CD4-positive, alpha-beta memory T cell (primary cell): ENCODE results near the gene IFIT2. TPM values are rescaled to one million over a fixed set of nuclear protein-coding genes. Genes with fewer than 3 reads are reported as not detected.
"Not testable (repeated sequence)": the region's sequence is repeated elsewhere in the genome, so short reads cannot be mapped to it uniquely, and the experiment has no call there.

Experiments
- CTCF ChIA-PET: fragments of 350-600 bp; sonication (Branson Sonifier 250); formaldehyde crosslinking; loops from one replicate; lab custom pipeline; 2021; ENCODE audit warnings: inconsistent platforms; ENCODE audit not compliant: partially characterized antibody; lab: Charles Lee
- POLR2A ChIA-PET: fragments of 350-600 bp; sonication (Branson Sonifier 250); formaldehyde crosslinking; loops from one replicate; lab custom pipeline; 2021; ENCODE audit not compliant: partially characterized antibody; lab: Charles Lee
- DNase-seq, 5 donors: peaks; one replicate each; pipeline versions ENCODE4 v3.0.0 to v3.0.0-alpha.2; 2020 to 2022; ENCODE audit warnings: mixed read lengths in 1 of 5
- H3K27ac ChIP-seq: one replicate; pipeline ENCODE4 v1.7.0; 2013; ENCODE audit warnings: low read depth, low read length
- H3K27me3 ChIP-seq: 2 replicates; pipeline ENCODE4 v1.7.0; 2013; ENCODE audit warnings: mild to moderate bottlenecking, low read length, moderate library complexity; ENCODE audit not compliant: insufficient read depth
- H3K36me3 ChIP-seq: 2 replicates; pipeline ENCODE4 v1.7.0; 2013; ENCODE audit warnings: mild to moderate bottlenecking, low read length, moderate library complexity; ENCODE audit not compliant: insufficient read depth
- H3K4me1 ChIP-seq: 2 replicates; pipeline ENCODE4 v1.7.0; 2013; ENCODE audit warnings: mild to moderate bottlenecking, low read length, moderate library complexity; ENCODE audit not compliant: insufficient read depth
- H3K4me3 ChIP-seq, 2 donors: one replicate each; pipeline ENCODE4 v1.7.0; 2013; ENCODE audit warnings: low read length in 2 of 2, mild to moderate bottlenecking in 1 of 2
- H3K9me3 ChIP-seq, 2 donors: one replicate each; pipeline ENCODE4 v1.7.0; 2013; ENCODE audit warnings: low read length in 2 of 2, control low read depth in 1 of 2; ENCODE audit not compliant: control insufficient read depth in 1 of 2
- H3K27ac Mint-ChIP-seq, 7 donors: one replicate each; pipeline ENCODE4 v1.8.0; 2020 to 2021; ENCODE audit warnings: mixed read lengths in 7 of 7, mild to moderate bottlenecking in 6 of 7, inconsistent platforms in 3 of 7, moderate library complexity in 3 of 7
- H3K27me3 Mint-ChIP-seq, 2 donors: one replicate each; pipeline ENCODE4 v1.8.0; 2020 to 2021; ENCODE audit warnings: mixed read lengths in 2 of 2
- H3K36me3 Mint-ChIP-seq, 2 donors: one replicate each; pipeline ENCODE4 v1.8.0; 2020 to 2021; ENCODE audit warnings: mixed read lengths in 2 of 2, inconsistent platforms in 1 of 2, mild to moderate bottlenecking in 1 of 2
- H3K4me1 Mint-ChIP-seq, 4 donors: one replicate each; pipeline ENCODE4 v1.8.0; 2020 to 2021; ENCODE audit warnings: mixed read lengths in 4 of 4, mild to moderate bottlenecking in 1 of 4
- H3K4me3 Mint-ChIP-seq, 8 donors: one replicate each; pipeline ENCODE4 v1.8.0; 2020 to 2021; ENCODE audit warnings: mixed read lengths in 8 of 8, mild to moderate bottlenecking in 7 of 8, moderate library complexity in 6 of 8, inconsistent platforms in 3 of 8
- H3K9me3 Mint-ChIP-seq, 8 donors: one replicate each; pipeline ENCODE4 v1.8.0; 2020 to 2021; ENCODE audit warnings: mixed read lengths in 8 of 8, mild to moderate bottlenecking in 5 of 8, inconsistent platforms in 3 of 8, moderate library complexity in 1 of 8
- intact Hi-C: fragments of 100-400 bp; cut with micrococcal nuclease; formaldehyde crosslinking; loops from one replicate; pipeline ENCODE4 v1.15.1; 2023
- polyA plus RNA-seq, 2 donors: library from polyadenylated mRNA; unstranded; fragments of 300-500 nt; fragmentation: Illumina TruSeq; gene quantifications; one replicate each; pipeline ENCODE4 v1.2.3, GENCODE V29; 2021
- total RNA-seq, 2 experiments: library from RNA; stranded (reverse); gene quantifications; one replicate each; pipeline ENCODE4 v1.2.3, GENCODE V29; 2021

IFIT2 gene
- total and polyA plus RNA-seq, 4 experiments from 2014 or later, result 3.5 to 10.7 (median 9.8) TPM

DNA sequence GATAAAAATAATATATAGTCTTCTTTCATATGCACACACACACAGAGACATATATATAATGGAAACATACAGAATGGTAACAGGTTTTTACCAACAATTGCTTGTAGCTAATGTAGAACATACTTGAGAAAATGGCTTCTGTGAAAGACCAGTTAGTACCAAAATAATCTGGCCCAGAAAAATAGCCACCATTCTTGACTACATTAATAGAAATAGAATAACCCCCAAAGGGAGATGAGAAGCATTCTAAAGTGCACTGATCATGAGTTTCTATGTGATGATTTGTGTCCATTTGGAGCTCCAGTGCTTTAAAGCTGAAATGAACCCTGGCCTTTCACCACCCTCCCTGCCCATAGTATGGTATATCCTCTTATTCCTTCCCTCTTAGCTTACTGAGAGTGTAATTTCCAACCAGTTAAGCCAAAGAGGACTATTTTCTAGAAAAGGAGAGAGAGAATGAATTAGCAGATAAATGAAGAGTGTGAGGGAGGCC, 22.9 kb upstream of the IFIT2 start:
- intact Hi-C loops, result no loop called here
- H3K27ac ChIP-seq, result no peak overlapping the region
- H3K9me3 ChIP-seq, result no peaks in the 10 kb centered on the region
- ChIA-PET CTCF (no interaction called here), POLR2A (no interaction called here)
- no peaks in the 10 kb centered on the region for H3K4me1 ChIP-seq
- H3K4me3 ChIP-seq, result no peak overlapping the region
- no peaks in the 10 kb centered on the region for H3K36me3 ChIP-seq
- Mint-ChIP-seq H3K4me3 (no peak overlapping the region), H3K36me3 (no peaks in the 10 kb centered on the region), H3K27me3 (peaks cover 2% of the 10 kb centered on the region in 2 donors), H3K9me3 (no peaks in the 10 kb centered on the region), H3K4me1 (peaks cover 0 to 3% (median 0%) of the 10 kb centered on the region in 4 donors), H3K27ac (no peak overlapping the region)
- no peaks in the 10 kb centered on the region for H3K27me3 ChIP-seq
- no peak for DNase-seq

DNA sequence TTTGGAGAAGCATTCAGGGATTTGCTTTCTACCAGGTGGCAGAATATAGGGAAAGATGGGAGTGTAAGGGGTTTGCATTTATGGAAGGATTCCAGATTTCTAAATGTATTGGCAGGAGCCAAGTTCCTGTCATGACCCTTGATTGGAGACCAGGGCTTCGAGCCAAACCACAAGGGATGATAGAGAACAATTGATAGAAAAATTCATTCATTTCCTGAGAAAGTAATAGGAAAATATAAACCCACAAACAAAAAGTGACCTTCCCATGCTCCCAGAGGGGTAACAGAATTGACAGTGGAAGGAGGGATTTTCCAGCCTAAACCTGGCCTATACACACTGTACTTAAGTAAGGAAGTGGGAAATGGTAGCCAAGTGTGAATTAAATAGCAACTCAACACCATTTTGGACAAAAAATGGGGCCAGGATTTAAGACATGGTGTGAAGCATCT, 22.4 kb upstream of the IFIT2 start:
- intact Hi-C loops, result no loop called here
- Mint-ChIP-seq H3K27ac (no peak overlapping the region), H3K27me3 (peaks cover 2% of the 10 kb centered on the region in 2 donors), H3K4me1 (peaks cover 0 to 3% (median 0%) of the 10 kb centered on the region in 4 donors), H3K9me3 (no peaks in the 10 kb centered on the region), H3K4me3 (no peak overlapping the region), H3K36me3 (no peaks in the 10 kb centered on the region)
- no peaks in the 10 kb centered on the region for H3K4me1 ChIP-seq
- CTCF ChIA-PET, result no interaction called here
- POLR2A ChIA-PET, result no interaction called here
- DNase-seq, result no peak
- no peak overlapping the region for H3K4me3 ChIP-seq
- H3K27me3 ChIP-seq, result no peaks in the 10 kb centered on the region
- no peaks in the 10 kb centered on the region for H3K36me3 ChIP-seq
- H3K9me3 ChIP-seq, result no peaks in the 10 kb centered on the region
- no peak overlapping the region for H3K27ac ChIP-seq

DNA sequence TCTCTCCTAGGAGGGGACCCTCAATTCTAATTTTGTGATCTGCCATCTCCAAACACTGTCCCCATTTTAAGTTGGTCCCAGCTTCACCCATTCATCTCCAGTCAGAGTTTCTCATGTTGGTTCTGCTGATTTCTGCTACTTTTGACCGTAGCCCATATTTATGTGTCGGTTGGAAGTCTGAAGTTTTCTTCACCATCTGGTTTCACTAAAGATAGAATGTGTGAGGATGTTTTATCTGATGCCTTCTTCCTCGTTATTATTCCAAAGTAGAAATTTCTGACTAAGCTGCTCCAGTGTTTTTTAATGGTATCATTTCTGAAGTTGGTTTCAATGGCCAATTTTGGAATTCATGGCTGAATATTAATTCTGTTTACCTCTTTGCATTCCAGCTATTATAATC, 21.3 kb upstream of the IFIT2 start:
- H3K36me3 Mint-ChIP-seq, result no peaks in the 10 kb centered on the region
- intact Hi-C loops, result no loop called here
- ChIA-PET POLR2A (no interaction called here), CTCF (interaction anchor here (0.6 kb wide), 1 partner anchor 349 kb away, joined by 3 read pairs; no protein-coding TSS in a partner anchor)
- Histone ChIP-seq H3K9me3 (no peaks in the 10 kb centered on the region), H3K36me3 (no peaks in the 10 kb centered on the region), H3K4me3 (no peak overlapping the region), H3K27me3 (no peaks in the 10 kb centered on the region), H3K4me1 (no peaks in the 10 kb centered on the region), H3K27ac (no peak overlapping the region)
- DNase-seq, result no peak
- no peak overlapping the region for H3K4me3 Mint-ChIP-seq
- H3K27ac Mint-ChIP-seq, result no peak overlapping the region
- H3K4me1 Mint-ChIP-seq, result peaks cover 0 to 3% (median 0%) of the 10 kb centered on the region in 4 donors
- H3K9me3 Mint-ChIP-seq, result no peaks in the 10 kb centered on the region
- H3K27me3 Mint-ChIP-seq, result no peaks in the 10 kb centered on the region

DNA sequence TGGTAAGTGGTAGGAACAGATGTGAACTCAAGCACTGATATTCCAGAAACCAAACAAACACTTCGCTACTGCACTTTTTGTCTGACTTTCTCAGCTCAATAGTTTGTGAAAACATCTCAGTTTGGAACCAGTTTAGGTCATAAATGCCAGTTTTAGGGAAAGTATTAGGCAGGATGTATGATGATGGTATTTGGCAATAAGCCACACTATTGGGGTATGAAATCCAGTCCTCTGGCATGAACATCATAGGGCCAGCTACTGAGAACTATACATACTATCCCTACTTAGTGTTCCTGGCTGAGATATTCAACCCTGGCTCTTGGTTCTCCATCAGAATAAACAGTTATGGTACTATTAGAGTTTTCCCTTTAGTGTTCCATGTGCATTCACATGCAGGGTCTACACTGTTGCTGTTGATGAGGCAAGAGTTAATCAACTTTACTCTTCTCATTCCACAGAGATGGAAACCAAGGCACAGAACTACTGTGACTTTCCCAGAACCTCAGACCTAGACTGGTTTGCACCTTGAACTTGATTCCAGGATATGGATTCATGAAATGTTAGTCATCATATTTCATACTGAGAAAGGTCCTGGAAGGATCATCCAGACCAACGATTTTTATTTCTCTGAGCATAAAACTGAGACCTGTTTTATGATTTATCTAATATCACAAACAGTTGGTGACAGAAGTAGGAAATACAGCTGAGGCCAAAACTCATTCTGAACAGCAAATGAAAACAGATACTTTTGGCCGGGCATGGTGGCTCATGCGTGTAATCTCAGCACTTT, 20.0 kb upstream of the IFIT2 start:
- H3K36me3 Mint-ChIP-seq, result no peaks in the 10 kb centered on the region
- H3K4me1 Mint-ChIP-seq, result peaks cover 0 to 3% (median 0%) of the 10 kb centered on the region in 4 donors
- Histone ChIP-seq H3K27ac (no peak overlapping the region), H3K4me1 (no peaks in the 10 kb centered on the region), H3K9me3 (no peaks in the 10 kb centered on the region), H3K4me3 (no peak overlapping the region), H3K36me3 (no peaks in the 10 kb centered on the region), H3K27me3 (no peaks in the 10 kb centered on the region)
- H3K27ac Mint-ChIP-seq, result no peak overlapping the region
- no peaks in the 10 kb centered on the region for H3K9me3 Mint-ChIP-seq
- intact Hi-C loops, result no loop called here
- ChIA-PET POLR2A (no interaction called here), CTCF (interaction anchor here (0.5 kb wide), 1 partner anchor 471 kb away, joined by 3 read pairs; no protein-coding TSS in a partner anchor)
- H3K4me3 Mint-ChIP-seq, result no peak overlapping the region
- no peak for DNase-seq
- no peaks in the 10 kb centered on the region for H3K27me3 Mint-ChIP-seq

DNA sequence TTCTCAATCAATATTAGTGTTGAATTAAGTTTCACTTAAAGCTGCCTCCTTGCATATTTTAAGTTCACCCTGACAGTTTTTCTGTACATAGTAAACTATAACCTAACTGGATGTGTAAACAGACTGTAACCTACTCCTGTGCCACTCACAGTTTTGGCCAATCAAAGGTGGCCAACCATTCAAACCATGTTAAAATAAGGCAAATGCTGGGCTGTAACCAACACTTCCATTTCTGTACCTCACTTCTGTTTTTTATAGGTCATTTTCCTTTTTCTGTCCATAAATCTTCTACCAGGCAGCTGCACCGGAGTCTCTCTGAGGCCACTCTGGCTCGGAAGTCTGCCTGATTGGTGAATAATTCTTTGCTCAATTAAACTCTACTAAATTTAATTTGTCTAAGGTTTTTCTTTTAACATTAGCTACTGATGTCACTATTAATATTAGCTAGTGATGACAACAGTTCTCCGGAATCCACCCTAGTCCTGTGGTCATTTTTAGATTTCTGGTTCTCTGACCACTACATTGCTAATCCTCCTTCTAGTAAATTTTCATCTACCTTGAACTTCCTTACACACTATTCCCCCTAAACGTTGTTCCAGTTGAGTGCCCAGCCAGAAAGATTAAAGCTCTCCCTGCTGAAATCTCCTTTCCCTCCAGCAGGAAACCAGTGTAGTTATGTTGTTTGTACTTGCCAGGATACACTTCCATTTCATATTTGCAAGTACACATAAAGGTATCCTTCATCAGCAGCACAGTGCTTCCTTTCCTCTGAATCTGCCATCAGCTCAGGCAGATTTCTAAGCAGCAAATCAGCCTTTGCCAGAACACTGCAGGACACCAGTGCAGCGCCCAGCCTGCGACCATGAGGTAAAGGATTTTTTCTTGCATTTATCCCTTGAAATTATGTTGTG, 18.6 kb upstream of the IFIT2 start:
- Histone ChIP-seq H3K36me3 (no peaks in the 10 kb centered on the region), H3K27me3 (no peaks in the 10 kb centered on the region), H3K27ac (no peak overlapping the region), H3K9me3 (no peaks in the 10 kb centered on the region), H3K4me1 (no peaks in the 10 kb centered on the region), H3K4me3 (no peak overlapping the region)
- Mint-ChIP-seq H3K4me3 (no peak overlapping the region), H3K27me3 (no peaks in the 10 kb centered on the region), H3K36me3 (no peaks in the 10 kb centered on the region), H3K27ac (no peak overlapping the region), H3K4me1 (peaks cover 0 to 3% (median 0%) of the 10 kb centered on the region in 4 donors), H3K9me3 (no peaks in the 10 kb centered on the region)
- ChIA-PET POLR2A (no interaction called here), CTCF (no interaction called here)
- intact Hi-C loops, result no loop called here
- no peak for DNase-seq

DNA sequence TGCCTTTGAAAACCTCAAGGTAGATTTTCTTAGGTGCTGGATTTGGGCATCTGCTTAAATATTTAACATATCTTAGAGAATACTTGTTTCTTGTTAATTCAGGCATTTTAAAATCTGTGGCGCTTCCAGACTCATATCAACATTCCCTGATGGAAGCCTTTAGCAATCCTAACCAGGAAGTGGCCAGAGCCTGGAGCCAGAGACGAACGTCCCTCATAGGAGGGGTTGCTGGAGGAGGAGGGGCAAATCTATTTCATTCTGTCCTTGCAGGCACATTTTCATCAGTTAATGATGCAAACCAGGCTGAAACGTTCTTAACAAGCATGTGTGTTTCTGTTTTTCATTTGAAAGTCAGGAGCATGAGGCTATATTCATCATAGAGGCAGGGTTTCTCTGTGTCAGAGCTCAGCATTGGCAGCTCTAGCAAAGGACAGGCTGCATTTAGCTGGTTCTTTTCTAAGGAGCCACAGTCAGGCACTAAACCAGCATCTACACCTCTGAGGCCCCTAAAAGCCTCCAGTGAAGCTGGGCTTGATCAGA, 17.8 kb upstream of the IFIT2 start:
- DNase-seq, result no peak
- no peak overlapping the region for H3K27ac ChIP-seq
- H3K27me3 Mint-ChIP-seq, result no peaks in the 10 kb centered on the region
- no peaks in the 10 kb centered on the region for H3K36me3 ChIP-seq
- H3K36me3 Mint-ChIP-seq, result no peaks in the 10 kb centered on the region
- POLR2A ChIA-PET, result no interaction called here
- no peak overlapping the region for H3K4me3 ChIP-seq
- no peak overlapping the region for H3K27ac Mint-ChIP-seq
- H3K4me3 Mint-ChIP-seq, result no peak overlapping the region
- intact Hi-C loops, result no loop called here
- H3K4me1 Mint-ChIP-seq, result peaks cover 0 to 3% (median 0%) of the 10 kb centered on the region in 4 donors
- CTCF ChIA-PET, result no interaction called here
- H3K27me3 ChIP-seq, result no peaks in the 10 kb centered on the region
- H3K4me1 ChIP-seq, result no peaks in the 10 kb centered on the region
- H3K9me3 ChIP-seq, result no peaks in the 10 kb centered on the region
- H3K9me3 Mint-ChIP-seq, result no peaks in the 10 kb centered on the region

DNA sequence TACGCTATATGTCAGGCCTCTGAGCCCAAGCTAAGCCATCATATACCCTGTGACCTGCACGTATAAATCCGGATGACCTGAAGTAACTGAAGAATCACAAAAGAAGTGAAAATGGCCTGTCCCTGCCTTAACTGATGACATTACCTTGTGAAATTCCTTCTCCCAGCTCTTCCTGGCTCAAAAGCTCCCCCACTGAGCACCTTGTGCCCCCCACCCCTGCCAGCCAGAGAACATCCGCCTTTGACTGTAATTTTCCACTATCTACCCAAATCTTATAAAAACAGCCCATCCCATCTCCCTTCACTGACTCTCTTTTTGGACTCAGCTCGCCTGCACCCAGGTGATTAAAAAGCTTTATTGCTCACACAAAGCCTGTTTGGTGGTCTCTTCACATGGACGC, 17.1 kb upstream of the IFIT2 start:
- peak overlapping the region in 1 of 7 donors; percentile 8 for H3K27ac Mint-ChIP-seq
- H3K27me3 ChIP-seq, H3K36me3 Mint-ChIP-seq, DNase-seq, H3K27me3 Mint-ChIP-seq, H3K4me1 Mint-ChIP-seq, H3K4me3 Mint-ChIP-seq, H3K36me3 ChIP-seq, CTCF ChIA-PET, H3K4me1 ChIP-seq, intact Hi-C loops, H3K9me3 ChIP-seq, H3K4me3 ChIP-seq, H3K9me3 Mint-ChIP-seq, H3K27ac ChIP-seq: not testable (repeated sequence)
- POLR2A ChIA-PET, result interaction anchor here (0.8 kb wide), 1 partner anchor 16 kb away, joined by 3 read pairs; no protein-coding TSS in a partner anchor
